A549 treated with CORT108297 at 1 μM for 4 hours (cell line): ENCODE measurements around the gene USP17L10. TPM values are rescaled to one million over a fixed set of nuclear protein-coding genes. Genes with fewer than 3 reads are reported as not detected.

ENCODE experiments used
- total RNA-seq: library from RNA; stranded (reverse); fragments of 200-300 nt; extraction: Qiagen RNA extraction; gene quantifications from 5 replicates; pipeline ENCODE4 v1.2.3, GENCODE V29; 2022

USP17L10 gene
- not detected in 5 replicates for total RNA-seq

GRCh38 chr4:9210357-9210756 is at the start of gene USP17L10:
USP17L10 (plus strand) TSS chr4:9210657; CDS start chr4:9210657, 0 bp downstream.

GRCh38 chr4:9169791-9170459 is 40.5 kb upstream of the USP17L10 start, which contains the start of gene FAM90A26:
FAM90A26 (plus strand) TSS chr4:9170409; CDS start chr4:9173173, 2,764 bp downstream.

DNA sequence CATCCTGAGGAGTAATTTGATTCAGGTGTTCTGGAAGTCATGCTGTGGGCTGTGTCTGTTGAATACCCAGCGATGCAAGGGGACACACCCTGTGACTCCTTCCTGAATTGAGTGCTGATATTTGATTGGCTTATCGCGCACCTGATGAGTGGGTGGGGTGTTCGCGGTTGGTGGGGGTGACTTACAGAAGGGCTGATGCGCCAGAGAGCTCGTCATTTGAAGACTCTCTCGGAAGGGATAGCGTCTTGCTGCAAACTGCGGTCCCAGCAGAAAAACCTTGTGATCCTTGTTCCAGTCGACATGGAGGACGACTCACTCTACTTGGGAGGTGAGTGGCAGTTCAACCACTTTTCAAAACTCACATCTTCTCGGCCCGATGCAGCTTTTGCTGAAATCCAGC is 4.6 kb downstream of the USP17L10 start, which contains the start of gene USP17L11:
Gene USP17L11 (plus strand): TSS at position 301 of the 400 bp plus-strand sequence. CDS start 0 bp downstream, at position 301.

GRCh38 chr4:9219852-9220251 is 9.4 kb downstream of the USP17L10 start, which contains the start of gene USP17L12:
USP17L12 (plus strand) TSS chr4:9220152; CDS start chr4:9220152, 0 bp downstream.

GRCh38 chr4:9224596-9224995 is 14.1 kb downstream of the USP17L10 start, which contains the start of gene USP17L13:
USP17L13 (plus strand) TSS chr4:9224896; CDS start chr4:9224896, 0 bp downstream.

GRCh38 chr4:9234085-9234484 is 23.6 kb downstream of the USP17L10 start, which contains the start of gene USP17L15:
USP17L15 (plus strand) TSS chr4:9234385; CDS start chr4:9234385, 0 bp downstream.

DNA sequence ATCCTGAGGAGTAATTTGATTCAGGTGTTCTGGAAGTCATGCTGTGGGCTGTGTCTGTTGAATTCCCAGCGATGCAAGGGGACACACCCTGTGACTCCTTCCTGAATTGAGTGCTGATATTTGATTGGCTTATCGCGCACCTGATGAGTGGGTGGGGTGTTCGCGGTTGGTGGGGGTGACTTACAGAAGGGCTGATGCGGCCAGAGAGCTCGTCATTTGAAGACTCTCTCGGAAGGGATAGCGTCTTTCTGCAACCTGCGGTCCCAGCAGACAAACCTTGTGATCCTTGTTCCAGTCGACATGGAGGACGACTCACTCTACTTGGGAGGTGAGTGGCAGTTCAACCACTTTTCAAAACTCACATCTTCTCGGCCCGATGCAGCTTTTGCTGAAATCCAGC is 33.1 kb downstream of the USP17L10 start, which contains the start of gene USP17L17:
Gene USP17L17 (plus strand): TSS at position 301 of the 400 bp plus-strand sequence. CDS start 0 bp downstream, at position 301.

DNA sequence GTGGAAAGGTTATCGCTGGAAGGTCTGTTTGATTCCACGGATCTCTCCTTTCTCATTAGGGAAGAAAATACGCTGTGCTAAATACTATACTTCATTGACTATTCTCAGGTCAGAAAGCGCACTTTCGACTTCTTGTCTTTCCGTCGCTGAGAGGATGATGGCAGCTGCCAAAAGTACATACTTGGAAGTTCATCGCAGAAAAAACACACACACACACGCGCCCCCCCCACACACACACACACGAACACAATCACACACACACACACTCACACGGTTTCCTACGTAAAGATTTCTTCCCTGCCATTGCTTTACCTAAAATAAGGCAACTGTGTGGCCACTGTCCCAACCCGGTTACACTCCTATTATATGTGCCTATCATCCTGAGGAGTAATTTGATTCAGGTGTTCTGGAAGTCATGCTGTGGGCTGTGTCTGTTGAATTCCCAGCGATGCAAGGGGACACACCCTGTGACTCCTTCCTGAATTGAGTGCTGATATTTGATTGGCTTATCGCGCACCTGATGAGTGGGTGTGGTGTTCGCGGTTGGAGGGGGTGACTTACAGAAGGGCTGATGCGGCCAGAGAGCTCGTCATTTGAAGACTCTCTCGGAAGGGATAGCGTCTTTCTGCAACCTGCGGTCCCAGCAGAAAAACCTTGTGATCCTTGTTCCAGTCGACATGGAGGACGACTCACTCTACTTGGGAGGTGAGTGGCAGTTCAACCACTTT is 37.7 kb downstream of the USP17L10 start, which contains the start of gene USP17L18:
Gene USP17L18 (plus strand): TSS at position 678 of the 728 bp plus-strand sequence. CDS start 0 bp downstream, at position 678.

GRCh38 chr4:9253078-9253477 is 42.6 kb downstream of the USP17L10 start, which contains the start of gene USP17L19:
USP17L19 (plus strand) TSS chr4:9253378; CDS start chr4:9253378, 0 bp downstream.

GRCh38 chr4:9257824-9258223 is 47.4 kb downstream of the USP17L10 start, which contains the start of gene USP17L20:
USP17L20 (plus strand) TSS chr4:9258124; CDS start chr4:9258124, 0 bp downstream.

Other genes with a start within 250 kb of the USP17L10 start
- gene FAM90A26, start 40.2 kb upstream of the USP17L10 start, total RNA-seq, result not detected in 5 replicates
- gene USP17L11, start 4.7 kb downstream of the USP17L10 start, total RNA-seq, result not detected in 5 replicates
- gene USP17L12, start 9.5 kb downstream of the USP17L10 start, total RNA-seq, result not detected in 5 replicates
- not detected in 5 replicates for gene USP17L13, start 14.2 kb downstream of the USP17L10 start, total RNA-seq
- gene USP17L15, start 23.7 kb downstream of the USP17L10 start, total RNA-seq, result not detected in 5 replicates
- gene USP17L17, start 33.2 kb downstream of the USP17L10 start, total RNA-seq, result not detected in 5 replicates
- gene USP17L18, start 38.0 kb downstream of the USP17L10 start, total RNA-seq, result not detected in 5 replicates
- not detected in 5 replicates for gene USP17L19, start 42.7 kb downstream of the USP17L10 start, total RNA-seq
- gene USP17L20, start 47.5 kb downstream of the USP17L10 start, total RNA-seq, result not detected in 5 replicates
- not detected in 5 replicates for gene USP17L21, start 52.2 kb downstream of the USP17L10 start, total RNA-seq
- not detected in 5 replicates for gene USP17L22, start 57.0 kb downstream of the USP17L10 start, total RNA-seq
- gene USP17L24, start 114.5 kb downstream of the USP17L10 start, total RNA-seq, result not detected in 5 replicates
- gene USP17L25, start 119.3 kb downstream of the USP17L10 start, total RNA-seq, result not detected in 5 replicates
- gene USP17L26, start 124.0 kb downstream of the USP17L10 start, total RNA-seq, result not detected in 5 replicates
- gene USP17L5, start 128.7 kb downstream of the USP17L10 start, total RNA-seq, result not detected in 5 replicates
- gene USP17L27, start 133.5 kb downstream of the USP17L10 start, total RNA-seq, result not detected in 5 replicates
- not detected in 5 replicates for gene USP17L28, start 138.2 kb downstream of the USP17L10 start, total RNA-seq
- not detected in 5 replicates for gene USP17L29, start 143.0 kb downstream of the USP17L10 start, total RNA-seq
- not detected in 5 replicates for gene USP17L30, start 152.5 kb downstream of the USP17L10 start, total RNA-seq
- gene DEFB131A, start 233.8 kb downstream of the USP17L10 start, total RNA-seq, result not detected in 5 replicates